ENCODE data around the gene NES. TPM values are rescaled to one million over a fixed set of nuclear protein-coding genes. Genes with fewer than 3 reads are reported as not detected.

Gene NES
- total RNA-seq, 1 experiment from 2014 or later, result 56.3 TPM

DNA sequence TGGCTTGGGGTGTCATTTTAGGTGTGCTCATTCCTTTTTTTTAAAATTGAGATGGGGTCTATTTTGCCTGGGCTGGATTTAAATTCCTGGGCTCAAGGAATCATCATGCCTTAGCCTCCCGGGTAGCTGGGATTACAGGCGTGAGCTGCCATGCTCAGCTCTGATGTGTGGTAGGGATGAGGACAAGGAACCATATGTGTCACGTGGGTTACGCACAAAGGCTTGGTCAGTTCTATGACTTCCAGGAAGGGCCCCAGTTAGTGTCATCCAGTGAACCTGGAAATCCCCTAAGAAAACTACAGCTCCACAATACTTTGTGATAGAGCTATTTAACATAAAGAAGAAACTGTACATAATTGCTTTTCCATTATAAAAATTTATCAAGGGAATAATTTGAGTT, 44.3 kb upstream of the NES start:
- intact Hi-C loops (cut with micrococcal nuclease; ENCODE audit: unreplicated experiment) (no loop called here), in situ Hi-C loops (cut with HindIII; ENCODE audit: low pct_unique_long_range_greater_than_20kb, low sequenced_read_pairs) (no loop called here)
- Histone ChIP-seq H3K4me1 (ENCODE audit: control insufficient read depth, insufficient read depth, low read length) (peaks cover 23% of the 10 kb centered on the region), H3K9me3 (ENCODE audit: control insufficient read depth, insufficient read depth, low read depth, low read length) (no peaks in the 10 kb centered on the region), H3K27ac (ENCODE audit: low read length) (peak overlapping the region; percentile 60), H3K36me3 (ENCODE audit: control insufficient read depth, insufficient read depth, low read length) (peaks cover 17% of the 10 kb centered on the region), H3K27me3 (ENCODE audit: control insufficient read depth, insufficient read depth, low read length) (no peaks in the 10 kb centered on the region), H3K4me3 (ENCODE audit: low read depth in 2 of 2, low read length in 2 of 2) (no peak overlapping the region)
- TF ChIP-seq, protein P1, sequence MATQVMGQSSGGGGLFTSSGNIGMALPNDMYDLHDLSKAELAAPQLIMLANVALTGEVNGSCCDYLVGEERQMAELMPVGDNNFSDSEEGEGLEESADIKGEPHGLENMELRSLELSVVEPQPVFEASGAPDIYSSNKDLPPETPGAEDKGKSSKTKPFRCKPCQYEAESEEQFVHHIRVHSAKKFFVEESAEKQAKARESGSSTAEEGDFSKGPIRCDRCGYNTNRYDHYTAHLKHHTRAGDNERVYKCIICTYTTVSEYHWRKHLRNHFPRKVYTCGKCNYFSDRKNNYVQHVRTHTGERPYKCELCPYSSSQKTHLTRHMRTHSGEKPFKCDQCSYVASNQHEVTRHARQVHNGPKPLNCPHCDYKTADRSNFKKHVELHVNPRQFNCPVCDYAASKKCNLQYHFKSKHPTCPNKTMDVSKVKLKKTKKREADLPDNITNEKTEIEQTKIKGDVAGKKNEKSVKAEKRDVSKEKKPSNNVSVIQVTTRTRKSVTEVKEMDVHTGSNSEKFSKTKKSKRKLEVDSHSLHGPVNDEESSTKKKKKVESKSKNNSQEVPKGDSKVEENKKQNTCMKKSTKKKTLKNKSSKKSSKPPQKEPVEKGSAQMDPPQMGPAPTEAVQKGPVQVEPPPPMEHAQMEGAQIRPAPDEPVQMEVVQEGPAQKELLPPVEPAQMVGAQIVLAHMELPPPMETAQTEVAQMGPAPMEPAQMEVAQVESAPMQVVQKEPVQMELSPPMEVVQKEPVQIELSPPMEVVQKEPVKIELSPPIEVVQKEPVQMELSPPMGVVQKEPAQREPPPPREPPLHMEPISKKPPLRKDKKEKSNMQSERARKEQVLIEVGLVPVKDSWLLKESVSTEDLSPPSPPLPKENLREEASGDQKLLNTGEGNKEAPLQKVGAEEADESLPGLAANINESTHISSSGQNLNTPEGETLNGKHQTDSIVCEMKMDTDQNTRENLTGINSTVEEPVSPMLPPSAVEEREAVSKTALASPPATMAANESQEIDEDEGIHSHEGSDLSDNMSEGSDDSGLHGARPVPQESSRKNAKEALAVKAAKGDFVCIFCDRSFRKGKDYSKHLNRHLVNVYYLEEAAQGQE (IDR thresholded peaks at IDR 0.05; ENCODE audit: insufficient read depth in 1 of 2, low read depth in 2 of 2, low read length in 1 of 2), result no peak
- TF ChIP-seq, protein P2, sequence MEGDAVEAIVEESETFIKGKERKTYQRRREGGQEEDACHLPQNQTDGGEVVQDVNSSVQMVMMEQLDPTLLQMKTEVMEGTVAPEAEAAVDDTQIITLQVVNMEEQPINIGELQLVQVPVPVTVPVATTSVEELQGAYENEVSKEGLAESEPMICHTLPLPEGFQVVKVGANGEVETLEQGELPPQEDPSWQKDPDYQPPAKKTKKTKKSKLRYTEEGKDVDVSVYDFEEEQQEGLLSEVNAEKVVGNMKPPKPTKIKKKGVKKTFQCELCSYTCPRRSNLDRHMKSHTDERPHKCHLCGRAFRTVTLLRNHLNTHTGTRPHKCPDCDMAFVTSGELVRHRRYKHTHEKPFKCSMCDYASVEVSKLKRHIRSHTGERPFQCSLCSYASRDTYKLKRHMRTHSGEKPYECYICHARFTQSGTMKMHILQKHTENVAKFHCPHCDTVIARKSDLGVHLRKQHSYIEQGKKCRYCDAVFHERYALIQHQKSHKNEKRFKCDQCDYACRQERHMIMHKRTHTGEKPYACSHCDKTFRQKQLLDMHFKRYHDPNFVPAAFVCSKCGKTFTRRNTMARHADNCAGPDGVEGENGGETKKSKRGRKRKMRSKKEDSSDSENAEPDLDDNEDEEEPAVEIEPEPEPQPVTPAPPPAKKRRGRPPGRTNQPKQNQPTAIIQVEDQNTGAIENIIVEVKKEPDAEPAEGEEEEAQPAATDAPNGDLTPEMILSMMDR (IDR thresholded peaks at IDR 0.05), result no peak
- POLR2A ChIA-PET, result interaction anchor here (0.5 to 0.6 kb wide), 2 partner anchors 9 to 84 kb away, joined by 3 read pairs; no protein-coding TSS in a partner anchor
- DNase-seq (ENCODE audit: low read depth, low spot score) (no peak), ATAC-seq (no peak)
- BruUV-seq (replicated peaks), result no TSS peak
- CTCF ChIA-PET, result interaction anchor here (0.8 to 1.1 kb wide), 3 partner anchors 10 to 32 kb away, joined by 5 to 13 read pairs (median 5); partner anchors contain the start of gene CRABP2

DNA sequence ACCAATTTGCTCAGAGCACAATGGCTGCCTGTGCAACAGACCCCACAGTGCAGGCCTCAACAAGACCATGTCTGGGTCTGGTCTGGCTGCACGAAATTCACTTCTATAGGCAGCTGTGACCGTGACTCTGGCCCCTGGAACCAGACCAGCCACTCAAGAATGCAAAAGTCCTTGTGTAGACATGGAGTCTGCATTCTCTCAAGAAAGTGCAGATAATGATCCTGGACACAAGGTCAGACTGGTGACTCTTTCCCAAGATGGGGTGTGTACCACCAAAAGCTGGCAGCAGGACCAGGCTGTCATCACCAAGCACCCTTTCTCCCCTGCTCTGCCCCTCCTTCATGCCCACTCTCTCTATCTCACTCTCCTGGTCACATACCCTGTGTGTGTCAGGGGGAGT, 43.9 kb upstream of the NES start:
- DNase-seq (ENCODE audit: low read depth, low spot score) (no peak), ATAC-seq (no peak)
- Histone ChIP-seq H3K4me1 (ENCODE audit: control insufficient read depth, insufficient read depth, low read length) (peaks cover 23% of the 10 kb centered on the region), H3K27me3 (ENCODE audit: control insufficient read depth, insufficient read depth, low read length) (no peaks in the 10 kb centered on the region), H3K27ac (ENCODE audit: low read length) (peak overlapping the region; percentile 60), H3K4me3 (ENCODE audit: low read depth in 2 of 2, low read length in 2 of 2) (no peak overlapping the region), H3K9me3 (ENCODE audit: control insufficient read depth, insufficient read depth, low read depth, low read length) (no peaks in the 10 kb centered on the region), H3K36me3 (ENCODE audit: control insufficient read depth, insufficient read depth, low read length) (peaks cover 17% of the 10 kb centered on the region)
- no TSS peak for BruUV-seq (replicated peaks)
- no peak for TF ChIP-seq POLR2AphosphoS5 (IDR thresholded peaks at IDR 0.05; ENCODE audit: low read depth, low read length)
- no peak for TF ChIP-seq SIN3A (IDR thresholded peaks at IDR 0.05; ENCODE audit: borderline replicate concordance, insufficient read depth, low read depth, low read length)
- TF ChIP-seq TCF7L2 (IDR thresholded peaks at IDR 0.05; ENCODE audit: low read depth, low read length), result no peak
- TF ChIP-seq, protein P1 (IDR thresholded peaks at IDR 0.05; ENCODE audit: insufficient read depth in 1 of 2, low read depth in 2 of 2, low read length in 1 of 2), result no peak
- TF ChIP-seq, protein P2 (IDR thresholded peaks at IDR 0.05), result no peak
- ChIA-PET CTCF (interaction anchor here (1.0 to 1.9 kb wide), 3 partner anchors 16 to 32 kb away, joined by 5 to 13 read pairs (median 10); partner anchors contain the start of gene CRABP2), POLR2A (no interaction called here)
- intact Hi-C loops (cut with micrococcal nuclease; ENCODE audit: unreplicated experiment) (no loop called here), in situ Hi-C loops (cut with HindIII; ENCODE audit: low pct_unique_long_range_greater_than_20kb, low sequenced_read_pairs) (no loop called here)
